ENCODE measurements around the gene MIB1. TPM values are rescaled to one million over a fixed set of nuclear protein-coding genes. Genes with fewer than 3 reads are reported as not detected.
A peak's percentile ranks its signal among the peaks of the same experiment; 100 is the strongest.
"Not testable (repeated sequence)": the region's sequence is repeated elsewhere in the genome, so short reads cannot be mapped to it uniquely, and the experiment has no call there.

MIB1 gene
- 26.4 and 37.0 TPM in 2 replicates for total RNA-seq (2012; rRNA removed)

- peaks cover 8% of the 10 kb centered on the region for H3K4me1 ChIP-seq (ENCODE audit: control insufficient read depth, insufficient read depth, low read length)
- H3K9ac ChIP-seq (ENCODE audit: low read depth, low read length), result peak within 1 kb of the TSS; percentile 98
- H3K27me3 ChIP-seq (ENCODE audit: control insufficient read depth, insufficient read depth, low read length), result no peaks in the 10 kb centered on the region
- peak within 1 kb of the TSS; percentile 99 for H3K4me3 ChIP-seq (ENCODE audit: low read length)
- H3K36me3 ChIP-seq (ENCODE audit: insufficient read depth, low read length), result no peaks in the 10 kb centered on the region
- H3K9me3 ChIP-seq (replicated peaks; ENCODE audit: low read length), result no peaks in the 10 kb centered on the region
- H3K4me2 ChIP-seq (ENCODE audit: low read length), result peak within 1 kb of the TSS; percentile 85
Observed at GRCh38 chr18:21740538-21741311, at the start of gene MIB1. Gene MIB1 (plus strand): TSS chr18:21740792. CDS start chr18:21741584, 792 bp downstream.

- no peaks in the 10 kb centered on the region for H3K9me3 ChIP-seq (replicated peaks; ENCODE audit: low read length)
- no peak overlapping the region for H3K9ac ChIP-seq (ENCODE audit: low read depth, low read length)
- no peaks in the 10 kb centered on the region for H3K36me3 ChIP-seq (ENCODE audit: insufficient read depth, low read length)
- no peak overlapping the region for H3K4me3 ChIP-seq (ENCODE audit: low read length)
- H3K4me2 ChIP-seq (ENCODE audit: low read length), result no peak overlapping the region
- H3K27me3 ChIP-seq (ENCODE audit: control insufficient read depth, insufficient read depth, low read length), result no peaks in the 10 kb centered on the region
- no peaks in the 10 kb centered on the region for H3K4me1 ChIP-seq (ENCODE audit: control insufficient read depth, insufficient read depth, low read length)
Observed at GRCh38 chr18:21693322-21693721, 47.3 kb upstream of the MIB1 start.

GRCh38 chr18:21700528-21701075 lies 40.0 kb upstream of the MIB1 start:
- Histone ChIP-seq H3K4me1 (ENCODE audit: control insufficient read depth, insufficient read depth, low read length) (no peaks in the 10 kb centered on the region), H3K9ac (ENCODE audit: low read depth, low read length) (no peak overlapping the region), H3K27me3 (ENCODE audit: control insufficient read depth, insufficient read depth, low read length) (no peaks in the 10 kb centered on the region), H3K36me3 (ENCODE audit: insufficient read depth, low read length) (peaks cover 6% of the 10 kb centered on the region), H3K9me3 (replicated peaks; ENCODE audit: low read length) (no peaks in the 10 kb centered on the region), H3K4me3 (ENCODE audit: low read length) (no peak overlapping the region), H3K4me2 (ENCODE audit: low read length) (no peak overlapping the region)

- Histone ChIP-seq H3K4me3 (ENCODE audit: low read length) (no peak overlapping the region), H3K9ac (ENCODE audit: low read depth, low read length) (no peak overlapping the region), H3K9me3 (replicated peaks; ENCODE audit: low read length) (no peaks in the 10 kb centered on the region), H3K4me2 (ENCODE audit: low read length) (no peak overlapping the region), H3K4me1 (ENCODE audit: control insufficient read depth, insufficient read depth, low read length) (no peaks in the 10 kb centered on the region), H3K27me3 (ENCODE audit: control insufficient read depth, insufficient read depth, low read length) (no peaks in the 10 kb centered on the region), H3K36me3 (ENCODE audit: insufficient read depth, low read length) (peaks cover 6% of the 10 kb centered on the region)
Observed at GRCh38 chr18:21701621-21702020, 39.0 kb upstream of the MIB1 start.

GRCh38 chr18:21702602-21703001 lies 38.0 kb upstream of the MIB1 start:
- Histone ChIP-seq H3K4me3 (ENCODE audit: low read length) (no peak overlapping the region), H3K4me1 (ENCODE audit: control insufficient read depth, insufficient read depth, low read length) (no peaks in the 10 kb centered on the region), H3K36me3 (ENCODE audit: insufficient read depth, low read length) (peaks cover 6% of the 10 kb centered on the region), H3K9ac (ENCODE audit: low read depth, low read length) (no peak overlapping the region), H3K4me2 (ENCODE audit: low read length) (peak overlapping the region; percentile 86), H3K9me3 (replicated peaks; ENCODE audit: low read length) (no peaks in the 10 kb centered on the region), H3K27me3 (ENCODE audit: control insufficient read depth, insufficient read depth, low read length) (no peaks in the 10 kb centered on the region)

- H3K9me3 ChIP-seq (replicated peaks; ENCODE audit: low read length), result no peaks in the 10 kb centered on the region
- H3K4me2 ChIP-seq (ENCODE audit: low read length), result peak overlapping the region; percentile 86
- H3K27me3 ChIP-seq (ENCODE audit: control insufficient read depth, insufficient read depth, low read length), result no peaks in the 10 kb centered on the region
- peak overlapping the region; percentile 98 for H3K4me3 ChIP-seq (ENCODE audit: low read length)
- peak overlapping the region; percentile 87 for H3K9ac ChIP-seq (ENCODE audit: low read depth, low read length)
- H3K4me1 ChIP-seq (ENCODE audit: control insufficient read depth, insufficient read depth, low read length), result no peaks in the 10 kb centered on the region
- H3K36me3 ChIP-seq (ENCODE audit: insufficient read depth, low read length), result peaks cover 6% of the 10 kb centered on the region
Observed at GRCh38 chr18:21703241-21703820, 37.3 kb upstream of the MIB1 start.

GRCh38 chr18:21704603-21705364 lies 35.8 kb upstream of the MIB1 start, which contains the start of gene ABHD3:
Gene ABHD3 (minus strand): TSS chr18:21704774. CDS start chr18:21704665, 109 bp downstream.
- Histone ChIP-seq H3K9ac (ENCODE audit: low read depth, low read length) (peak within 1 kb of the TSS; percentile 87), H3K36me3 (ENCODE audit: insufficient read depth, low read length) (no peaks in the 10 kb centered on the region), H3K27me3 (ENCODE audit: control insufficient read depth, insufficient read depth, low read length) (no peaks in the 10 kb centered on the region), H3K9me3 (replicated peaks; ENCODE audit: low read length) (no peaks in the 10 kb centered on the region), H3K4me1 (ENCODE audit: control insufficient read depth, insufficient read depth, low read length) (no peaks in the 10 kb centered on the region), H3K4me2 (ENCODE audit: low read length) (peak within 1 kb of the TSS; percentile 86), H3K4me3 (ENCODE audit: low read length) (peak within 1 kb of the TSS; percentile 98)

- Histone ChIP-seq H3K9ac (ENCODE audit: low read depth, low read length) (no peak overlapping the region), H3K4me1 (ENCODE audit: control insufficient read depth, insufficient read depth, low read length) (no peaks in the 10 kb centered on the region), H3K9me3 (replicated peaks; ENCODE audit: low read length) (no peaks in the 10 kb centered on the region), H3K4me3 (ENCODE audit: low read length) (no peak overlapping the region), H3K4me2 (ENCODE audit: low read length) (no peak overlapping the region), H3K36me3 (ENCODE audit: insufficient read depth, low read length) (no peaks in the 10 kb centered on the region), H3K27me3 (ENCODE audit: control insufficient read depth, insufficient read depth, low read length) (no peaks in the 10 kb centered on the region)
Observed at GRCh38 chr18:21706386-21706865, 34.2 kb upstream of the MIB1 start.

- H3K9me3 ChIP-seq (replicated peaks; ENCODE audit: low read length); H3K36me3 ChIP-seq (ENCODE audit: insufficient read depth, low read length): not testable (repeated sequence)
Observed at GRCh38 chr18:21707130-21707529, 33.5 kb upstream of the MIB1 start.

GRCh38 chr18:21714474-21714873 lies 26.1 kb upstream of the MIB1 start:
- Histone ChIP-seq H3K4me1 (ENCODE audit: control insufficient read depth, insufficient read depth, low read length) (no peaks in the 10 kb centered on the region), H3K4me2 (ENCODE audit: low read length) (no peak overlapping the region), H3K9ac (ENCODE audit: low read depth, low read length) (no peak overlapping the region), H3K4me3 (ENCODE audit: low read length) (no peak overlapping the region), H3K36me3 (ENCODE audit: insufficient read depth, low read length) (no peaks in the 10 kb centered on the region), H3K27me3 (ENCODE audit: control insufficient read depth, insufficient read depth, low read length) (no peaks in the 10 kb centered on the region), H3K9me3 (replicated peaks; ENCODE audit: low read length) (no peaks in the 10 kb centered on the region)

More at GRCh38 chr18:21707130-21707529, 33.5 kb upstream of the MIB1 start:
- not testable (repeated sequence) for H3K27me3 ChIP-seq (ENCODE audit: control insufficient read depth, insufficient read depth, low read length); H3K4me2 ChIP-seq (ENCODE audit: low read length); H3K9ac ChIP-seq (ENCODE audit: low read depth, low read length); H3K4me3 ChIP-seq (ENCODE audit: low read length); H3K4me1 ChIP-seq (ENCODE audit: control insufficient read depth, insufficient read depth, low read length)

GRCh38 chr18:21722687-21723086 lies 17.9 kb upstream of the MIB1 start:
- Histone ChIP-seq H3K36me3 (ENCODE audit: insufficient read depth, low read length) (no peaks in the 10 kb centered on the region), H3K27me3 (ENCODE audit: control insufficient read depth, insufficient read depth, low read length) (peaks cover 3% of the 10 kb centered on the region), H3K4me2 (ENCODE audit: low read length) (no peak overlapping the region), H3K4me3 (ENCODE audit: low read length) (no peak overlapping the region), H3K9me3 (replicated peaks; ENCODE audit: low read length) (no peaks in the 10 kb centered on the region), H3K9ac (ENCODE audit: low read depth, low read length) (no peak overlapping the region), H3K4me1 (ENCODE audit: control insufficient read depth, insufficient read depth, low read length) (no peaks in the 10 kb centered on the region)
